HPDE6-E6E7 (cell line): ENCODE measurements around the gene URI1.

Source experiments
- DNase-seq: peaks from one replicate; pipeline ENCODE4 v3.0.0; 2011; ENCODE audit warnings: missing footprints; ENCODE audit errors: extremely low spot score

URI1 gene

DNA sequence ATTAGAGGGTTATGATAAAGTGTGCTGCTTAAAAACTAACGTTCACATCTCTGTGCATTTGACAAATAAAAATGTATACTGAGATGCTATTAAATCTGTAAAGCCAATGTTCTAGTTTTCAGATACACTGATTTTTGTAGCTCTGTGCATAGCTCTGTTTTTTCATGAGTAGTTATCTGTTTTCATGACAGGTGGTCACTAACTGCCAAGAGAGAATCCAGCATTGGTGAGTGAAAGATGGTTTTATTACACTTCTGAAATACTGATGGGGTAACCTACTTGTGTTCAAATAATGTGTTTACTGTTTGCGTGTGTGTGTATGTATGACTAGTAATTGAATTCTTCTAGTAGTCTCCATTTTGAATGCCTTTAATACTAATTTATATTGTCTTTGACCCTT lies 29.0 kb downstream of the URI1 start:
- DNase-seq = no peak

DNA sequence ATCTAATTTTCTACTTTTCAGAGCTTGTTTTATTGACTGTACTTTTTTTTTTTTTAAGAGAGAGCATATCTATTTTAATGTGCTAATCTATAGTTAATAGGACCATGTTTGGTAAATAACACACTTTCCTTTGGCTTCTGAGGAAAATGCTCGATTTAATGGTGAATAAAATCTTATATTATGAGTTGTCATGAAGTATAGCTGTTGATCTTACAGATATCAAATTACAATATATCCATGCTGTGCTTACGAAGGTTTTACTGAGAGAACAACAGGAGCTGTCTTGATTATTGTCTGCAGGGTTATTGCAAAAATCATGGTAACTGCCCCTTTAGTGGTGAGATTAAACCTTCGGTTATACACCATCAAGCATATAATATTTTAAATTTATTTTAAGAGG lies 29.6 kb downstream of the URI1 start:
- DNase-seq = no peak

DNA sequence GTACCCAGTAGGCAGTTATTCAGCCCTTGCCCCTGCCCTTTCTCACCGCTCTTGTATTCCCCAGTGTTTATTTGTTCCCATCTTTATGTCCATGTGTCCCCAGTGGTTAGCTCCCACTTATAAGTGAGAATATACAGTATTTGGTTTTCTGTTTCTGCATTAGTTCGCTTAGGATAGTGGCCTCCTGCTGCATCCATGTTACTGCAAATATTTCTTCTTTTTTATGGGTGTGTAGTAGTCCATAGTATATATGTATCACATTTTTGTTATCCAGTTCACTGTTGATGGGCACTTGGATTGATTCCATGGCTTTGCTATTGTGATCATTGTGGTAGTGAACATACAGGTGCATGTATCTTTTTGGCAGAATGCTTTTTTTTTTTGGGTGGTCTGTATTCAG lies 32.7 kb downstream of the URI1 start:
- DNase-seq = no peak

DNA sequence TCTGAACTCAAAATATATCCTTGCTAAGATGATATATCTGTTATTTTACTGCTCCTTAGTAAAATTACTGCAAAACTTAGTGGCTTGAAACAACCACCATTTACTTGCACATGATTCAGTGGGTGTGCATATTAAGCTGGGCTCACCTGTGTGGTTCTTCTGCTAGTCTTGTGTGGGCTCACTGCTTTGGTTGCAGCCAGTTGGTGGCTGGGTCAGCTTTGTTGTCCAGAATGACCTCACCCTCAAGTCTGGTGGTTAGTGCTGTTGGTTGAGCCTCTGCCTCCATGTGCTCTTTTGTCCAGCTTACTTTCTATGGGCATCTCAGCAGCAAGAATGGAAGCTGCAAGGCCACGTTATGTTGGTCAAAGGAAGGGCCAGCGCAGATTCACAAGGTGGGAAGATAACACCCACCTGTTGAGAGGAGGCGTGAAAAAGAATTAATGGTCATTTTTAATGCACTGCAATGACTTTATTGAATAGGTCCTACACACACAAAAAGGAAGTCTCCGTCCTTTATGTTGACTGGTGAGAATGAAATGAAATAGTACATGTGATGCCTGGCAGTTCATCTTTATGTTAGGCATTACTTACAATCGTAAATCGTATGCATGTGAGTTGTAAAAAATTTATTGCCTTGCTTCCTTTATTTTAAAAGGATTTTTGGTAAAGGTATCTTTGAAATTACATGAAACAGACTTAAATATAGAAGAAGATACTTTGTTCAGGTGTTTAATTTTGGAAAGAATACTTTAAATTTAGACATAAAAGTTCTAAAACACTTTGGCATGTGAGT lies 34.3 kb downstream of the URI1 start:
- DNase-seq = no peak

DNA sequence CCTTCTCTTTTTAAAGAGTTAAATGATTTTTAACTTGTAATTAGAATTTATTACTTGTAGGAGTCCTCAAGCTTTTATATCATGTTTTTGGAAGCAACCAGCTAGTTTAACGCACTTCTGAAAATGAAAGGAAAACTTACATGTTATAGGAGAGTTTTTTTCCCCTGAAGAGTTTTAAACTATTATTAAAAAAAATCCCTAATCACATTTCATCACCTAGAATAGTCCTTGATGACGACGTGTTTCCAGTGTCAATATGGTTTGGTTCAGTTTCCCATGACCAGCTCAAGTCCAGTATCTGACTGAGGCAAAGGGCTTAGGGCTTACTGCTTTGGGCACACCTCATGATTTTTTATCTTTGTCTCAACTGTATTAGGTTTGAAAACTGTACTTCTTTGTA lies 36.0 kb downstream of the URI1 start:
- no peak for DNase-seq

DNA sequence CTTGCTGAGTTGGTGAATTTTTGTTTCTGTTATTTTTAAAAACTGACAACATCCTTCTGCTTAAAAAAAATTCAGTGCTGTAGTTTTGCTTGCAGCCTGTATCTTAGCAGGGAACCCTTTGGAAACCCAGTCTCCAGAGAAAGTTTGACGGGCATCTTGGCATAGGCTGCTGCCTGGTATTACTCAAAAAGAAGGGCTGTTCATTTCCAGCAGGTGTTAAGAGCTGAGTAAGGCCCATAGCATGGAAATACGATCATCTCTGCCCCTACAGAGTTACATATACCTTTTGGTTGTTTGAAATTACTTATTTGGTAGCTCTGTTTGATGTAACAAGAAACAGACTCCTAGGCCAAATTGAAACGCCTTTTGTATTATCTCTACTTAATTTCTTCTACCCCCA lies 41.5 kb downstream of the URI1 start:
- no peak for DNase-seq

DNA sequence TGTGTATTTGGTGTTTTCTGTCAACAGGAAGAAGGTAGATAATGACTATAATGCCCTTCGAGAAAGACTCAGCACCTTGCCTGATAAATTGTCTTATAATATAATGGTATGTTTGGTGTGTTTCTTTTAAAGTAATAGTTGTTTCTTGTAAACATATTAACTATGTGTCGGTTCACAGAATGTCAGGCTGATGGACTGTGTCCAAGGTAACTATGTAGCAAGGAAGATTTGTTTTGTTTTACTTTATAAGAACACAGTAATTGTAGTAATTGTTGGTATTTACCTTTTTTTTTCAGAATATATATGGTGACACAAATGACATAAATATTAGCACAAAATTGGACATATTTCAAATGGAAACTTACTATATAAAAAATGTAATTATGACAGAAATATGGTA lies 43.2 kb downstream of the URI1 start:
- no peak for DNase-seq

DNA sequence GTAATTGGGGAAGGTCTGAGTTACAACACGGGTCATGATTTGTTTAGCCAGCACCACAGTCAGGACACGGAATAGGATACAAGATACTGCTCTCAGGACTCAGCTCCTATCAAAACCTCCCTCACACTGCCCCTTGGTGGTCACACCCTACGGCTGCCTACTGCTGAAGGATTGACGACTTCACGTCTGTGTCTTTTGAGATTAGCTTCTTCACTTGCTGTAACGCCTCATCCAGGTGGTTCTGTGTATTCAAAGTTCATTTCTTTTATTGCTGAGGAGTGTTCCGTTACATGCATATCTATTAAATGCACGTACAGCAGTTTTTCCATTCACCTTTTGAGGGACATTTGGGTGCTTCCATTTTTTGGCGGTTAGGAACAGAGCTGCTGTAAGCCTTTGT lies 46.3 kb downstream of the URI1 start:
- no peak for DNase-seq

DNA sequence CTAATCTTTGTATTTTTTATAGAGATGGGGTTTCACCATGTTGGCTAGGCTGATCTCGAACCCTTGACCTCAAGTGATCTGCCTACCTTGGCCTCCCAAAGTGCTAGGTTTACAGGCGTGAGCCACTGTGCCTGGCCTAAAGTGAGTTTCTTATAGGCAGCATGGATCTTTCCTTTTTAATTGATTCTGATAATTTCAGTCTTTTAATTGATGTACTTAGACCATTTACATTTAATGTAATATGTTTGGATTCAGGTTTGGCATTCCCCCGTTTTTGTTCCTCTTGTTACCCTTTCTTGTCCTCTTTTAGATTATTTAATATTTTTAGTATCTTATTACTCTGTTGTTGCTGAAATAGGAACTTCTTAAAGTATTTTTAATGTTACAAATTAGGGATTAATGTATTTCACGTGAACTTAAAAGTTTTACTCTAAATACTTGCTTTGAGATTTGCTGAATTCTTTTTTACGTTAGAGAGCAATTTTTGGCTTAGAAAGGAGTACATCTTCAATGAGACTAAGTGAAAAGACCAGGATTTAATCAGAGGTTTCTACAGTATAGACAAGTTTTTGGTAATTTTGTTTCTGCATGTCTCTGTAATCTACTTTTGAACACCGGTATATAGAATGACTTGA lies 50.3 kb downstream of the URI1 start:
- no peak for DNase-seq

DNA sequence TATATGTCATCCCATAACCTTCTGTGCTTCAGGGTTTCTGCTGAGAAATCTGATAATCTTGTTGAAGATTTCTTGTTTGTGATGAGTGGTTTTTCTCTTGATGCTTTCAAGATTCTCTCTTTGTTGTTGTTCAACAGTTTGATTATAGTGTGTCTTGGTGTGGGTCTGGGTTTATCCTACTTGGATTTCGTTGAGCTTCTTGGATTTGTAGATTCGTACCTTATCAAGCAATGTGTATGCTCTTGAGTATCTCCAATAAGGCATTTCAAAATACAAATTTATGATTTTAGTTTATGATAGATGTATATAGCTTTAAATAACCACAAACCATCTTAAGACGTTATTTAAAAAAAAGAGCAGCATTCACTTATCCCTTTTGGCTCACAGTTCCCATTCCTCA lies 57.5 kb downstream of the URI1 start:
- DNase-seq = no peak

DNA sequence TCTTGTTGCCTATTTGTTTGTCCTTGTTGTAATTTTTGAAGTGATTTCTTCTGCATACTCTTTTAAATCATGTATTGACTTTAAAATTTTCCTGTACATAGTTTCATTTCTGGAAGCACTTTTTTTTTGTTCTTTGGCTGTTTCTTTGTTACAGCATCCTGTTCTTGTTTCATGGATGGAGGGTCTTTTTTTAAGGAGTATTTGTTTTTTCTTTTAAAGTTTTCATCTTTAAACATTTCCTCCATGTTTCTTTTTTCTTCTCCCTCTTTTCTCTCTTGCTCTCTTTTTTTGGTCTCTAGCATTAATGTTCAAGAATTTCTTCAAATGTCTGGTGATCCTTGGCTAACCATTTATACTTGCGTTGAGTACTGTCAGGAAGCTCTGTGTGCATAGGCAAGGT lies 58.8 kb downstream of the URI1 start:
- no peak for DNase-seq

DNA sequence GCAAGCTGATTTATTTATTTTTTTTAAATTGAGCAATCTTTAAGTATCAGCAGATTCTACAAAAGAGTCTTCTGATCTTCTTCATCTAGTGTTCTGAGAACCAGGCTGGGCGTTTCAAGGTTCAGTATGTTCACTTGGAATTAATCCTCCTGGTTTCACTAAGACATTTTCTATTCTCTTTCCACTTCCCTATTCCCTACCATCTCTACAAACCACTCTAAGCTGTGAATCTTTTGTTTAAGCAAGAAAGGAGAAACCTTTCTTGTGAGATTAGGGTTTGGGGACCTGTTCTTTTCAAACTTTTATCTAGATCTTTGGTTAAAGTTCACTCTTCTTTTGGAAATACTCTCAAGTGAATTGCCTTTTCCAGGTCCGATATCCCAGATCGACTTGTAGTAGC lies 59.3 kb downstream of the URI1 start:
- no peak for DNase-seq

DNA sequence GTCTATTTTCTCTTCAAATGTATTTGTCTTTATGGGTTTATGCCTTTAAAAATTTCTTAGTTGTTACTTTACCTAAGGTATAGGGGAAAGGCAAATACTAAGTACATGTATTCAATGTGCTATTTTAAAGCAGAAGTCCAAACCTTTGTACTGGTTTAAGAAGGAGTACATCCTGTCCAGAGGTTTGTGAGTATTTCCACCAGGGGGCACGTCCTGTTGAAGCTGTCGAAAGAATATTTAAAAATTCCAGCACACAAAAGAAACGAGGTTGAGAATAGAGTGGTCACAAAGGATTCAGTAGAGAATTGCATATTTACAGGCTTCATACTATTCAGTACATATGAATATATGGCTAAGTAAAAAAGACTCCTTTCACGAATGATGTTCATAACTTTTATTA lies 59.8 kb downstream of the URI1 start:
- DNase-seq = no peak

DNA sequence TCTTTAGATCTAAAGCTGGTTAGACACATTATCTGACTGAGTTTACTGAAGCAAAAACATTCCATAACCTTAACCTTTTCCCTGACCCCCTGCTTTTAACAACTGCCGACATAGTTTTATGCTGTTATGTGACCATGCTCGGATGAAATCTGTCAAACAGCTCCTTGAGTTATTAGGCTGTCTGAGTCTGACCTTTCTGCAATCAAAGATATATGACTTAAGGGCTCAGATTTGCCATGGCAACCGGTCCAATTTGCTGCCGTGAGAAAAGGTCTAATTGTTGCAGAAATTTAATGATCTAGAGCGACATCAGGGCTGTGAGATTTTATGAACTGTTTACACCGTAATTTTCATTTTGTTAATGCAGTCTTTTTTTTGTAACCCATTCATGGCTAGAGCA lies 61.8 kb downstream of the URI1 start:
- no peak for DNase-seq

DNA sequence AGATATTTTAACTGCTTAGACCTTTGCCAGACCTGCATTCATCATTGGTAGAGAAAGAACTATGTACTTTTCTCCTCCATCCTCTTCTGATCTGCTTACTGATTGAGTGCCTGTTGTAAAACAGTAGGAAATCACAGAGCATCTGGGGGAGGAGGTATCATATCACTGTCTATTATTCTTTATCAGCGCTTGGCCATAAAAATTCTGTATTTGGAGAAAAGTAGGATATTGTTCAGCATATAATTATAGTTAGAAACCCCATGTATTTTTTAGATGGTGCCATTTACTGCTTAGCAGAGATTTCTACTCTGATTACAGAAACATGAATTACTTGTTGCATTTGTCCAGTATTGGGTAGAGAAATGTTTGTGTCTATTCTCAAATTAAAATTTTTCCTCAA lies 62.4 kb downstream of the URI1 start:
- no peak for DNase-seq

DNA sequence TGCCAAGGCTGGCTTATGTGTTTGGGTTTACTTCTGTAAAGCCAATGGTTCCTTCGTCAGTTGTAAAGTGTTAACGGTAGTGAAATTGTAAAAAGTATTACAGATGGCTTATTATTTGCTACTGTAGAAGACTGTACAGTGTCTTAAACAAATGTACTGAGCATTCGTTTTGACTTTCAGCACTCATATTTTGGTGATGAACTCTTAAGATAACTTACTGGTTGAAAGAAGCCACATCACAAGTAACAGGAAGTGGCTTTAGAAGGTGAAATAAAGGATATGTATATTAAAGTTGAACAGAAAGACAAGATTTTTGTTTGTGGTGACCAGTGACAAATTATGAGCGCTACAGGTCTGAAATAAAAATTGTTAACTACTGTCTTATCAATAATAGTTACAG lies 64.2 kb downstream of the URI1 start:
- no peak for DNase-seq

DNA sequence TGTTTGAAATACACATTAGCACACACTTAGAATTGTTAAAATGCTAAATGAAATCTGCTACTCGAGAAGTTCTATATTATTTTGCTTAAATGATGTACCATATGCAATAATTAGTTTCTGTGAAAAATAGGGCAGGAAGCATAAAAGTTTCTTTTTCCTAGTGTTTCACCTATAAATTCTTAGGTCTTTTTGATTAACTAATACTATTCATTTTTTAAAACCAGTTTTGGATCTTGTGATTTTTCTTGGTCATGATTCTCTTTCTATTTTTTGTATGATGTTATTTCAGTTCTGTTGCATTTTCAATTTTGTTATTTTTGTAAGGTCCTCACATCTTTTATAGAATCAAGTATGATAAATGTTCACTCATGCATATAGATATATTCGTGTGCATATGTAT lies 66.1 kb downstream of the URI1 start:
- no peak for DNase-seq

DNA sequence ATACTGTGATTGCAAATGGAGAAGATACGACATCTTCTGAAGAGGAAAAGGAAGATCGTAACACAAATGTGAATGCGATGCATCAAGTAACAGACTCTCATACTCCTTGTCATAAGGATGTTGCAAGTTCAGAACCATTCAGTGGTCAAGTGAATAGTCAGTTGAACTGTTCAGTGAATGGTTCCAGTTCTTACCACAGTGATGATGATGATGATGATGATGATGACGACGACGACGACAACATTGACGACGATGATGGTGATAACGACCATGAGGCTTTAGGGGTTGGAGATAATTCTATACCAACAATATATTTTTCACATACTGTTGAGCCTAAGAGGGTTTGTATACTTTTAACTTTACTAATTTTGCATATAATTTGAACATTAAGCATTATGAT lies 67.0 kb downstream of the URI1 start:
- no peak for DNase-seq

DNA sequence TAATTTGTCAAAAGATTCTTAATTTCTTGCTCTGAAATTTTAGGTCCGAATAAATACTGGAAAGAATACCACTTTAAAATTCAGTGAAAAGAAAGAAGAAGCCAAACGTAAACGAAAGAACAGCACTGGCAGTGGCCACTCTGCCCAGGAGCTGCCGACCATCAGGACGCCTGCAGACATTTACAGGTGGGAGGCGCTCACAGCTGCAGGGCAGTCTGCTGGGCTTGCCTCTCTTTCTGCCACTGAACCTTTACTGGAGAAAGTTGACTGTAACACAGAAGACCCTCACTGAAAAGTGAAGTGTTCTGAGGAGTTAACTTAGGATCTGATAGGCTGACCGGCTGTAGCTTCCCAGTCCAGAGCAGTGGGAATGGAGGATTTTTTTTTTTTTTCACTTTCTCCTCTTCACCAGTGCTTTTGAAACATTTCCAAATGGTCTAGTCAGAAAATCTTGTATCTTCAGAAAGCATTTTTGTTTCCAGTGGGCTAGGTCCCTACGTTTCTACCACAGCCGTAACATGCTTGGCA lies 69.1 kb downstream of the URI1 start:
- no peak for DNase-seq

DNA sequence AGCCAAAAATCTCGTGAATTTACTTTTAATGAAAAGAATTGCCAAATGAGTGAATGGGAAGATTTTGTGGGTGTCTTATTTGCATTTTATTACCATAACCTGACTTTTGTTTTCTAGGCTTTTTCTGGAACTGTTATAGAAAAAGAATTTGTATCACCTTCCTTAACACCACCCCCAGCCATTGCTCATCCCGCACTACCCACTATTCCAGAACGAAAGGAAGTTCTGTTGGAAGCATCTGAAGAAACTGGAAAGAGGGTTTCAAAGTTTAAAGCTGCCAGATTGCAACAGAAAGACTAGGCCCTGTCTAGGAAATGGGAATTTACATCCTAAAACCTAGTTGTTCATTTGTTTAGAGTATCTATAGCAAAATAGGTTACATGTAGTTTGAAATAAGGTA lies 72.7 kb downstream of the URI1 start:
- DNase-seq = no peak

DNA sequence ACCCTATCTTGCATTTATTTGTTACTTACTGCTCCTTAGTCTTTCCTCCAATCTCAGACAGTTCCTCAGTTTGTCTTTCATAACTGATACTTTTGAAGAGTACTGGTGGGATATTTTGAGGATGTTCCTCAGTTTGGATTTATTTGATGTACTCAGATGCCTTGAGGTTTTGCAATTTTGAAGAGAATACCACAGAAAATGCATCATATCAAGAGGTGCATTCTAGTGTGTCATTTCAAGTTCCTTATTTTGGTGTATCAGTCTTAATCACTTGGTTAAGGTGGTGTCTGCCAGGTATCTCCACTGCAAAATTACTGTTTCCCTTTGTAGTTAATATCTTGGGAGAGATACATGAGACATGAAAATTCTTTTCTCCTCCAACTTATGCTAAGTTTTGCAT lies 75.1 kb downstream of the URI1 start:
- no peak for DNase-seq

DNA sequence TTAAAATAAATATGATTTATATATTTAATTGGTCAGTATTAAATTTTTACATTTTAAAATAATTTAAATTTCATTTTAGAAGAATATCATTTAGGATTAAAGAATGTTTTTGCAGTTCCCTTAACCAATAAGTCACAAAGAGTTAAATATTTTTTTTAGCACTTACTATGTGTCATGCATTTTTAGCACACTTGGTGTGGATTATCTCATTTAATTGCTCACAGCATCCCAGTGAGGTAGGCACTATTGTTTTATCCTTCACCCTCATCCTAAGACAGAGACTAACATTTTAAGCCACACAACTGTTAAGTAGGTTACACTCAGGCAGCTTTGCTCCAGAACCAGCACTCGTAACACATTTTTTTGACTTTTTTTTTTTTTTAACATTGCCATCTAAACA lies 78.2 kb downstream of the URI1 start:
- DNase-seq = no peak

DNA sequence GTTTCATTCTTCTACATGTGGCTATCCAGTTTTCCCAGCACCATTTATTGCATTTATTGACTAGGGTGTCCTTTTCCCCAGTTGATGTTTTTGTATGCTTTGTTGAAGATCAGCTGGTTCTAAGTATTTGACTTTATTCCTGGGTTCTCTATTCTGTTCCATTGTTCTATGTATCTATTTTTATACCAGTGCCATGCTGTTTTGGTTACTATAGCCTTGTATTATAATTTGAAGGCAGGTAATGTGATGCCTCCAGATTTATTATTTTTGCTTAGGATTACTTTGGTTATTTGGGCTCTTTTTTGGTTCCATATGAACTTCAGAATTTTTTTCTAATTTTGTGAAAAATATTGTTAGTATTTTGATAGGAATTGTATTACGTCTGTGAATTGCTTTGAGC lies 80.6 kb downstream of the URI1 start:
- no peak for DNase-seq

DNA sequence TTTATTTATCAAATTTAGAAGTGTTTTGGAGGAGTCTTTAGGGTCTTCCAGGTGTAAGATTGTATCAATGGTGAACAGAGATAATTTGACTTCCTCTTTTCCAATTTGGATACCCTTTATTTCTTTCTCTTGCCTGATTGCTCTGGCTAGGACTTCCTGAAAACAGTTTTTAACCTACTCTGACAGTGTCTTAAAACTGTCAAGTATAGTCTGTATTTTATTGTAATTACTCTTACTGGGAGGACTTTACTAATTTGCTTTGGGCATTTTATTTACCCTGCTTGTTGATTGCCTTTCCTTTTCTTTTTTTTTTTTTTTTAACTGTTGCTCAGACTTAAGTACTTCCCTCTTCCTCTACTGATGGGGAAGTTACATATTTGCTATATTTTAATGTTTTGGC lies 81.3 kb downstream of the URI1 start:
- no peak for DNase-seq
